Measurements from ENCODE around the gene COLGALT1.
"Not testable (repeated sequence)": the region's sequence is repeated elsewhere in the genome, so short reads cannot be mapped to it uniquely, and the experiment has no call there.

Gene COLGALT1

GRCh38 chr19:17532557-17532956, 22.9 kb upstream of the COLGALT1 start:
- DNase-seq (ENCODE audit: low spot score): no peak

GRCh38 chr19:17534767-17535166, 20.7 kb upstream of the COLGALT1 start:
- no peak for DNase-seq (ENCODE audit: low spot score)

GRCh38 chr19:17536955-17537354, 18.5 kb upstream of the COLGALT1 start:
- DNase-seq (ENCODE audit: low spot score): no peak

GRCh38 chr19:17538684-17539237, 16.7 kb upstream of the COLGALT1 start:
- no peak for DNase-seq (ENCODE audit: low spot score)

GRCh38 chr19:17539238-17540117, 16.0 kb upstream of the COLGALT1 start:
- DNase-seq (ENCODE audit: low spot score): peak; percentile 97

- no peak for DNase-seq (ENCODE audit: low spot score)
These were observed 15.3 kb upstream of the COLGALT1 start for GRCh38 chr19:17540174-17540573.

GRCh38 chr19:17541184-17541759, 14.2 kb upstream of the COLGALT1 start:
- no peak for DNase-seq (ENCODE audit: low spot score)

GRCh38 chr19:17542042-17542441, 13.4 kb upstream of the COLGALT1 start:
- no peak for DNase-seq (ENCODE audit: low spot score)

- no peak for DNase-seq (ENCODE audit: low spot score)
These were observed 12.5 kb upstream of the COLGALT1 start for GRCh38 chr19:17542793-17543582.

GRCh38 chr19:17543986-17544385, 11.5 kb upstream of the COLGALT1 start:
- no peak for DNase-seq (ENCODE audit: low spot score)

GRCh38 chr19:17544418-17544817, 11.0 kb upstream of the COLGALT1 start:
- no peak for DNase-seq (ENCODE audit: low spot score)

GRCh38 chr19:17548145-17548544, 7.3 kb upstream of the COLGALT1 start:
- DNase-seq (ENCODE audit: low spot score): no peak

- no peak for DNase-seq (ENCODE audit: low spot score)
These were observed 6.2 kb upstream of the COLGALT1 start for GRCh38 chr19:17549085-17549740.

GRCh38 chr19:17550076-17550667, 5.3 kb upstream of the COLGALT1 start:
- no peak for DNase-seq (ENCODE audit: low spot score)

GRCh38 chr19:17552735-17553134, 2.7 kb upstream of the COLGALT1 start:
- DNase-seq (ENCODE audit: low spot score): not testable (repeated sequence)

GRCh38 chr19:17553256-17553655, 2.2 kb upstream of the COLGALT1 start:
- peak; percentile 85 for DNase-seq (ENCODE audit: low spot score)

GRCh38 chr19:17554968-17555479, 425 bp upstream of the COLGALT1 start:
- no peak for DNase-seq (ENCODE audit: low spot score)

- peak; percentile 54 for DNase-seq (ENCODE audit: low spot score)
These were observed 722 bp downstream of the COLGALT1 start for GRCh38 chr19:17555929-17556813.

GRCh38 chr19:17556995-17557394, 1.5 kb downstream of the COLGALT1 start:
- no peak for DNase-seq (ENCODE audit: low spot score)

GRCh38 chr19:17557466-17557865, 2.0 kb downstream of the COLGALT1 start:
- DNase-seq (ENCODE audit: low spot score): no peak

Data from AG08395 (cell line).